Mucosa of descending colon (tissue), 3 donors: Measurements from ENCODE around the gene RIT2. TPM values are rescaled to one million over a fixed set of nuclear protein-coding genes. Genes with fewer than 3 reads are reported as not detected.

Experiments
- ATAC-seq: fragments of 200-7000 bp; cut with Tn5 transposase; one replicate; pipeline ENCODE4 v1.9.1; 2020; ENCODE audit warnings: mild to moderate bottlenecking, moderate library complexity
- DNase-seq, 3 donors: peaks; one replicate each; pipeline ENCODE4 v3.0.0-alpha.2; 2020
- H3K36me3 ChIP-seq: fragments of 200-600 bp; one replicate; pipeline ENCODE4 v1.8.0; 2021; ENCODE audit warnings: low read depth, mild to moderate bottlenecking
- H3K4me1 ChIP-seq: fragments of 200-600 bp; one replicate; pipeline ENCODE4 v1.8.0; 2021; ENCODE audit warnings: low read depth, mild to moderate bottlenecking
- H3K4me3 ChIP-seq: fragments of 200-600 bp; one replicate; pipeline ENCODE4 v1.8.0; 2021; ENCODE audit warnings: mild to moderate bottlenecking
- H3K9me3 ChIP-seq: fragments of 200-600 bp; one replicate; pipeline ENCODE4 v1.8.0; 2021; ENCODE audit warnings: mild to moderate bottlenecking
- intact Hi-C, 2 donors: fragments of 100-400 bp; cut with DNase I in 1 of 2; cut with micrococcal nuclease in 1 of 2; formaldehyde crosslinking; loops; one replicate each; pipeline versions ENCODE4 v1.11.0 to v1.11.1; 2022; cut with DNase I, micrococcal nuclease
- total RNA-seq, 3 donors: library from RNA; stranded (reverse); fragmentation: NEBNext Ultra II Directional in 2 of 3; extraction: Animal tissue kit (Norgen Biotek cat#: 25700) in 2 of 3; gene quantifications; one replicate each; pipeline versions ENCODE4 v1.2.1 to v1.2.4, GENCODE V29; 2021 to 2023
- TF ChIP-seq, protein P1 (sequence below): fragments of 200-600 bp; IDR thresholded peaks from one replicate; pipeline ENCODE4 v1.8.0; 2022; ENCODE audit warnings: antibody characterized with exemption, mild to moderate bottlenecking
- donor health status: DM: no; HTN: no; CAD: no; lungs with moderate emphysema.
- donor health status: DM: no; HTN: no; CAD: no.
- donor health status: DM: no; HTN: yes; CAD: no.

RIT2 gene
- total RNA-seq, 3 donors from 2014 or later: 0.44 TPM; not detected in 2

DNA sequence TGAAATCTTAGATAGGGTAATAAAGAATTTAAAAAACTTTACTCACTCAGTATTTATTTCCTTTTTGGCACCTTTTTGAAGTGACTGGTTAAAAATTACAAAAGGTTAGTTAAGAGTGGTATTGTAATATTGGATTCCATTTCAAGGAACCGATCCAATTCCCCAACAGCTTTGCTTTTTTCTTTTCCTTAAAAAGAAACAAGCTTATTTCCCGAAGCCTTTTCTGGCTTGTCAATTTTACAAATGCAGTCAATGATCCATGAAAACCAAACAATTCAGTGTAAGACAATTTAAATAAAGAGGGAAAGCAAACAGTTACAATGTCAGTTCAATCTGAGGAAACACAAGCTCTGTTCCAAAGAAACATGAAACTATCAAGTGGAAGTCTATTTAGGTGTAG lies 200.2 kb downstream of the RIT2 start:
- intact Hi-C loops: no loop called here
- TF ChIP-seq, protein P1, sequence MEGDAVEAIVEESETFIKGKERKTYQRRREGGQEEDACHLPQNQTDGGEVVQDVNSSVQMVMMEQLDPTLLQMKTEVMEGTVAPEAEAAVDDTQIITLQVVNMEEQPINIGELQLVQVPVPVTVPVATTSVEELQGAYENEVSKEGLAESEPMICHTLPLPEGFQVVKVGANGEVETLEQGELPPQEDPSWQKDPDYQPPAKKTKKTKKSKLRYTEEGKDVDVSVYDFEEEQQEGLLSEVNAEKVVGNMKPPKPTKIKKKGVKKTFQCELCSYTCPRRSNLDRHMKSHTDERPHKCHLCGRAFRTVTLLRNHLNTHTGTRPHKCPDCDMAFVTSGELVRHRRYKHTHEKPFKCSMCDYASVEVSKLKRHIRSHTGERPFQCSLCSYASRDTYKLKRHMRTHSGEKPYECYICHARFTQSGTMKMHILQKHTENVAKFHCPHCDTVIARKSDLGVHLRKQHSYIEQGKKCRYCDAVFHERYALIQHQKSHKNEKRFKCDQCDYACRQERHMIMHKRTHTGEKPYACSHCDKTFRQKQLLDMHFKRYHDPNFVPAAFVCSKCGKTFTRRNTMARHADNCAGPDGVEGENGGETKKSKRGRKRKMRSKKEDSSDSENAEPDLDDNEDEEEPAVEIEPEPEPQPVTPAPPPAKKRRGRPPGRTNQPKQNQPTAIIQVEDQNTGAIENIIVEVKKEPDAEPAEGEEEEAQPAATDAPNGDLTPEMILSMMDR: no peak
- Histone ChIP-seq H3K4me1 (no peaks in the 10 kb centered on the region), H3K9me3 (no peaks in the 10 kb centered on the region), H3K36me3 (no peaks in the 10 kb centered on the region), H3K4me3 (no peak overlapping the region)
- ATAC-seq: no peak
- DNase-seq: no peak

DNA sequence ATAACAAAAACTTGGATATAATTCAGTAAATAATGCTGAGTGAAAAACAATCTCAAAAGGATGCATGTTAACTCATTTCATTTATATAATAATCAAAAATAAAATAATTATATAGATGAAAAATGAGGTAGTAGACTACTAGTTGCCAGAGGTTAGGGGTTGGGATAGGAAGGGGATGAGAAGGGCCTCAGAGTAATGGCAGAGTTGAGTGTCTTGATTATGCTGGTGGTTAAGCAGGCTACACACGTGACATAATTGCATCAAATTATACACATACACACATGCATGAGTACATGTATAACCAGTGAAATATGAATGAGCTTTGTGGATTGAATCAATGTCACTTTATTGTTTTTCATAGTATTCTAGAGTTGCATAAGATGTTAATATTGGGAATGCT lies 201.0 kb downstream of the RIT2 start:
- no peak overlapping the region for H3K4me3 ChIP-seq
- intact Hi-C loops: no loop called here
- H3K36me3 ChIP-seq: no peaks in the 10 kb centered on the region
- TF ChIP-seq, protein P1: no peak
- ATAC-seq: no peak
- no peaks in the 10 kb centered on the region for H3K9me3 ChIP-seq
- no peaks in the 10 kb centered on the region for H3K4me1 ChIP-seq
- no peak for DNase-seq

DNA sequence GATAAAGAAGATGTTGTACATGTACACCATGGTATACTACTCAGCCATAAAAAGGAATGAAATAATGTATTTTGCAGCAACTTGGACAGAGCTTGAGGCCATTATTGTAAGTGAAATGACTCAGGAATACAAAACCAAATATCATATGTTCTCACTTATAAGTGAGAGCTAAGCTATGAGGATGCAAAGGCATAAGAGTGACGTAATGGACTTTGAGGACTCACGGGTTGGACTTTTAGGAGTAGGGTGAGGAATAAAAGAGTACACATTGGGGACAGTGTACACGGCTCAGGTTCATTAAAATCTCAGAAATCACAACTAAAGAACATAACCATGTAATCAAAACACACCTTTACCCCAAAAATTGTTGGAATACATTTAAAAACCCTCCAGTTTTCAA lies 206.4 kb downstream of the RIT2 start:
- no peak overlapping the region for H3K4me3 ChIP-seq
- no peaks in the 10 kb centered on the region for H3K36me3 ChIP-seq
- DNase-seq: no peak
- H3K4me1 ChIP-seq: no peaks in the 10 kb centered on the region
- H3K9me3 ChIP-seq: no peaks in the 10 kb centered on the region
- TF ChIP-seq, protein P1: no peak
- intact Hi-C loops: no loop called here
- ATAC-seq: no peak

DNA sequence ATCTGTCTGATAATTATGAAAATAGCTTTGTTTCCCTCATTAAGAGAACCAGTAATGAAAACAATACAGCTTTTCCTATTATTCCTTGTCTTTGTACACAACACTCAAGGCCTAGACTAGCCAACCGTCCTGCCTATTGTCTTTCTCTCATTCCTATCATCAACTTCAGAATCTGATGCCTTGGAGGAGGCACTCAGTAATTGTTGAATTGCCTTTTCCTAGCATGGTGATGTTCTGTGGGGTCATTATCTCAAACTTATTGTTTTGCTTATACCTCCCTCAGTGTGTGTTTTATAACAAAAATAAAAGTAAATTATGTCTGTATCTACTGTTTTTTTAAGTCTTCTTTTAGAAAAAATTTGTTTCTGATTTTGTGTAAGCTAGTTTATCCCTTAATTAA lies 208.7 kb downstream of the RIT2 start:
- intact Hi-C loops: no loop called here
- H3K4me3 ChIP-seq: no peak overlapping the region
- no peaks in the 10 kb centered on the region for H3K4me1 ChIP-seq
- ATAC-seq (no peak), DNase-seq (no peak)
- TF ChIP-seq, protein P1: no peak
- no peaks in the 10 kb centered on the region for H3K9me3 ChIP-seq
- no peaks in the 10 kb centered on the region for H3K36me3 ChIP-seq

DNA sequence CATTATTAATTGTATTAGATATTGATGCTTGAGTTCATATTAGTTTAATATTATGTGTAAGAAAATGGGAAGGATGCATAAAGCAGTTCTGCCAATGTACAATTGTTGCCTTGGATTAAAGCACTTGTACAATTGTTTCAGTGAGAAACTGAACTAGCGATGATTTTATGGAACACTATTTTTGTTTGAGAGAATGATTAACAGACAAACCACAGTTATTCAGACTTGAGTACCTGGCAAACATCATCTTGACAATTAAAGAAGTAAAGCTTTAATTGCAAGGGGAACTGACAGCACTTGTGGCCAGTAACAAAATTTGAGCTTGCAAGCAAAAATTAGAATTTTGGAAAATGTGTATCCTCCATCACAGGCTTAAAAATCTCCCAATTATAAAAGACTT lies 214.3 kb downstream of the RIT2 start:
- ATAC-seq (no peak), DNase-seq (no peak)
- no peak overlapping the region for H3K4me3 ChIP-seq
- no peaks in the 10 kb centered on the region for H3K36me3 ChIP-seq
- intact Hi-C loops: no loop called here
- no peaks in the 10 kb centered on the region for H3K9me3 ChIP-seq
- TF ChIP-seq, protein P1: no peak
- H3K4me1 ChIP-seq: no peaks in the 10 kb centered on the region

DNA sequence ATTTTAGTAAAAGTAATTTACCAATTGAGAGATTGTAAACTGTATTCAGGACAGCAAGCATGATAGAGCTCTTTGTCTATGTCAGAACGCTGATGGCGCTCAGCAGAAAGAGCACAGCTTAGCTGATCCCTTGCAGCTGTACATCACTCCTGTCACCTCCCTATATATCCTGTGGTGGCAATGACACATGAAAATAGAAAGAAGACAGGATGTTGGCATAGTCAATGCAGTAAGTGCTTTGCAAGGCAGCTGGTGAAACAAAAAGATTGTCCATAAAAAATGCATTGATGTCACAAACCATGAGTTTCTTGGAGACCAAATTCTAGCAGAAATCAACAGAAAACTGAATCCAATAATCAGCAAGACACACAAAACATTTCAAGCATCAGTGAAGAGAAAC lies 221.5 kb downstream of the RIT2 start:
- TF ChIP-seq, protein P1: no peak
- no peaks in the 10 kb centered on the region for H3K36me3 ChIP-seq
- no peak for DNase-seq
- H3K4me3 ChIP-seq: no peak overlapping the region
- intact Hi-C loops: no loop called here
- no peaks in the 10 kb centered on the region for H3K4me1 ChIP-seq
- ATAC-seq: no peak
- H3K9me3 ChIP-seq: no peaks in the 10 kb centered on the region
